HepG2 (cell line): Measurements from ENCODE around the gene C1QC. TPM values are rescaled to one million over a fixed set of nuclear protein-coding genes. Genes with fewer than 3 reads are reported as not detected.

ENCODE experiments used
- ATAC-seq: fragments of 200-7000 bp; cut with Tn5 transposase; 3 replicates; pipeline ENCODE4 v1.9.1; 2020; ENCODE audit warnings: mild to moderate bottlenecking, moderate library complexity
- BruUV-seq: library from RNA; stranded (reverse); fragments of 400-500 nt; replicated peaks from 2 replicates; lab custom pipeline; 2021; lab: Mats Ljungman, UMichigan
- CTCF ChIA-PET: fragments of 300-600 bp; formaldehyde crosslinking; extraction: SDS; loops from one replicate; lab custom pipeline; 2021; ENCODE audit warnings: low total read pairs, inconsistent platforms, low intra/inter-chr PET ratio; lab: Yijun Ruan, JAX
- POLR2A ChIA-PET: fragments of 350-600 bp; sonication (Branson Sonifier 250); formaldehyde crosslinking; loops from one replicate; lab custom pipeline; 2020; ENCODE audit warnings: antibody characterized with exemption, inconsistent platforms; lab: Yijun Ruan, JAX
- DNase-seq: peaks from one replicate; pipeline ENCODE4 v3.0.0-alpha.2; 2015; ENCODE audit warnings: low spot score
- FAIRE-seq: peaks from 3 replicates; lab custom pipeline; 2011; peaks lifted over from hg19 to GRCh38; lab: Jason Lieb, UNC
- H2AFZ ChIP-seq: one replicate; pipeline ENCODE4 v1.6.1; 2011; ENCODE audit warnings: low read length, inconsistent platforms
- H3K27ac ChIP-seq: fragments of 300-600 bp; 3 replicates; pipeline ENCODE4 v1.8.0; 2011; ENCODE audit warnings: mixed run types, mild to moderate bottlenecking, mixed read lengths, low read length, inconsistent platforms; ENCODE audit not compliant: insufficient read depth; ENCODE audit errors: extremely low read length
- H3K27me3 ChIP-seq, 2 experiments: fragments of 200-600 bp in 1 of 2; 2 replicates in 1 of 2; 3 replicates in 1 of 2; pipeline versions ENCODE4 v1.6.0 to v1.8.0; 2011; ENCODE audit warnings: low read length in 2 of 2, mild to moderate bottlenecking in 2 of 2, moderate library complexity in 2 of 2, inconsistent platforms in 1 of 2; ENCODE audit not compliant: insufficient read depth in 2 of 2, control insufficient read depth in 1 of 2
- H3K36me3 ChIP-seq, 2 experiments: fragments of 200-600 bp in 1 of 2; replicated peaks in 1 of 2; 2 replicates in 1 of 2; 3 replicates in 1 of 2; pipeline versions ENCODE4 v1.5.1 to v1.8.0; 2011; ENCODE audit warnings: low read length in 2 of 2, inconsistent platforms in 1 of 2; ENCODE audit not compliant: insufficient read depth in 2 of 2, control insufficient read depth in 1 of 2
- H3K4me1 ChIP-seq: 2 replicates; pipeline ENCODE4 v1.5.1; 2012; ENCODE audit warnings: low read length, inconsistent platforms; ENCODE audit not compliant: insufficient read depth
- H3K4me2 ChIP-seq: 2 replicates; pipeline ENCODE4 v1.6.0; 2011; ENCODE audit warnings: low read depth, low read length, inconsistent platforms
- H3K4me3 ChIP-seq, 3 experiments: fragments of 200-600 bp in 1 of 3; sonication (generic), shearing (Covaris generic) in 1 of 3; replicated peaks in 1 of 3; 2 replicates each; pipeline ENCODE4 v1.5.1; 2011 to 2016; ENCODE audit warnings: low read length in 3 of 3, inconsistent platforms in 2 of 3, low read depth in 2 of 3, mild to moderate bottlenecking in 2 of 3, control low read depth in 1 of 3, mixed read lengths in 1 of 3; ENCODE audit not compliant: insufficient read depth in 1 of 3
- H3K79me2 ChIP-seq: one replicate; pipeline ENCODE4 v1.6.1; 2011; ENCODE audit warnings: low read length, inconsistent platforms; ENCODE audit not compliant: insufficient read depth
- H3K9ac ChIP-seq: 2 replicates; pipeline ENCODE4 v1.6.0; 2011; ENCODE audit warnings: mild to moderate bottlenecking, low read depth, low read length, inconsistent platforms; ENCODE audit not compliant: insufficient read depth
- H3K9me3 ChIP-seq: 2 replicates; pipeline ENCODE4 v1.5.1; 2012; ENCODE audit warnings: mild to moderate bottlenecking, low read length
- H4K20me1 ChIP-seq: 2 replicates; pipeline ENCODE4 v1.6.0; 2011; ENCODE audit warnings: inconsistent platforms, mild to moderate bottlenecking, low read length, moderate library complexity; ENCODE audit not compliant: insufficient read depth
- ZBTB38 ChIP-seq: sonication (generic); formaldehyde crosslinking; IDR thresholded peaks from 2 replicates; pipeline ENCODE4 v1.5.1; 2020; ENCODE audit warnings: mild to moderate bottlenecking, missing genetic modification reagents
- ZNF282 ChIP-seq: fragments of 450-650 bp; IDR thresholded peaks from 2 replicates; pipeline ENCODE4 v1.6.1; 2018; ENCODE audit not compliant: partially characterized antibody
- ZNF839 ChIP-seq: sonication (generic); formaldehyde crosslinking; IDR thresholded peaks from 2 replicates; pipeline ENCODE4 v1.4.0; 2020; ENCODE audit warnings: missing genetic modification reagents, mild to moderate bottlenecking, borderline replicate concordance
- WGBS: methylation state at CpG from one replicate; pipeline ENCODE4 v1.1.6; 2017; ENCODE audit warnings: low lambda C conversion rate; 5-methylcytosine and 5-hydroxymethylcytosine counted together
- in situ Hi-C: cut with HindIII; loops from 2 replicates; pipeline ENCODE4 v1.10.0; 2017; ENCODE audit warnings: low pct_unique_long_range_greater_than_20kb; ENCODE audit not compliant: extremely low pct_ligation_motif_present
- intact Hi-C: fragments of 100-400 bp; cut with micrococcal nuclease; formaldehyde crosslinking; loops from one replicate; pipeline ENCODE4 v1.10.0; 2022; ENCODE audit not compliant: unreplicated experiment
- polyA plus RNA-seq, 8 experiments: library from polyadenylated mRNA; depleted of rRNA in 3 of 8; stranded (reverse) in 7 of 8; unstranded in 1 of 8; fragments of >200 nt; fragmentation: Illumina TruSeq in 4 of 8; extraction: Trizol in 4 of 8; gene quantifications; 2 replicates each; pipeline versions ENCODE4 v1.2.1 to v1.2.3, GENCODE V29; 2011 to 2016; ENCODE audit warnings: low read depth in 4 of 8, missing spikeins in 1 of 8, mixed read lengths in 1 of 8; ENCODE audit not compliant: insufficient read depth in 1 of 8
- total RNA-seq, 5 experiments: library from RNA; depleted of rRNA; stranded (reverse); fragments of >200 nt; fragmentation: Illumina TruSeq; extraction: Trizol; gene quantifications; 2 replicates each; pipeline ENCODE4 v1.2.3, GENCODE V29; 2016; ENCODE audit warnings: low read depth in 1 of 5
- TF ChIP-seq, protein P1 (sequence below): sonication (generic); formaldehyde crosslinking; IDR thresholded peaks from 2 replicates; pipeline ENCODE4 v1.4.0; 2020; ENCODE audit warnings: missing genetic modification reagents, borderline replicate concordance

The C1QC gene
- total and polyA plus RNA-seq, 2 of the 13 experiments (the other 11 are each of a cell fraction or from before 2014, with no cell fraction given) = not detected

- 62% methylated on average over 13 of the region's 39 CpGs for WGBS
- no peak for DNase-seq
Observed at GRCh38 chr1:22600817-22601605, 42.4 kb upstream of the C1QC start.

More at GRCh38 chr1:22600817-22601605, 42.4 kb upstream of the C1QC start:
- CTCF ChIA-PET = no interaction called here
- no peaks in the 10 kb centered on the region for H3K4me1 ChIP-seq
- H3K79me2 ChIP-seq = no peaks in the 10 kb centered on the region
- BruUV-seq = no TSS peak
- FAIRE-seq = no peak
- no peak overlapping the region for H3K27ac ChIP-seq
- no peak for ATAC-seq
- no peak overlapping the region for H3K9ac ChIP-seq
- POLR2A ChIA-PET = no interaction called here
- peaks cover 20 to 70% of the 10 kb centered on the region in 2 experiments; a peak in 4 of 5 replicates for H3K27me3 ChIP-seq
- H3K9me3 ChIP-seq = no peaks in the 10 kb centered on the region
- no peaks in the 10 kb centered on the region for H4K20me1 ChIP-seq
- TF ChIP-seq ZNF282 (no peak), ZBTB38 (CRISPR knock-in tag) (no peak), ZNF839 (CRISPR knock-in tag) (no peak)
- TF ChIP-seq, protein P1, sequence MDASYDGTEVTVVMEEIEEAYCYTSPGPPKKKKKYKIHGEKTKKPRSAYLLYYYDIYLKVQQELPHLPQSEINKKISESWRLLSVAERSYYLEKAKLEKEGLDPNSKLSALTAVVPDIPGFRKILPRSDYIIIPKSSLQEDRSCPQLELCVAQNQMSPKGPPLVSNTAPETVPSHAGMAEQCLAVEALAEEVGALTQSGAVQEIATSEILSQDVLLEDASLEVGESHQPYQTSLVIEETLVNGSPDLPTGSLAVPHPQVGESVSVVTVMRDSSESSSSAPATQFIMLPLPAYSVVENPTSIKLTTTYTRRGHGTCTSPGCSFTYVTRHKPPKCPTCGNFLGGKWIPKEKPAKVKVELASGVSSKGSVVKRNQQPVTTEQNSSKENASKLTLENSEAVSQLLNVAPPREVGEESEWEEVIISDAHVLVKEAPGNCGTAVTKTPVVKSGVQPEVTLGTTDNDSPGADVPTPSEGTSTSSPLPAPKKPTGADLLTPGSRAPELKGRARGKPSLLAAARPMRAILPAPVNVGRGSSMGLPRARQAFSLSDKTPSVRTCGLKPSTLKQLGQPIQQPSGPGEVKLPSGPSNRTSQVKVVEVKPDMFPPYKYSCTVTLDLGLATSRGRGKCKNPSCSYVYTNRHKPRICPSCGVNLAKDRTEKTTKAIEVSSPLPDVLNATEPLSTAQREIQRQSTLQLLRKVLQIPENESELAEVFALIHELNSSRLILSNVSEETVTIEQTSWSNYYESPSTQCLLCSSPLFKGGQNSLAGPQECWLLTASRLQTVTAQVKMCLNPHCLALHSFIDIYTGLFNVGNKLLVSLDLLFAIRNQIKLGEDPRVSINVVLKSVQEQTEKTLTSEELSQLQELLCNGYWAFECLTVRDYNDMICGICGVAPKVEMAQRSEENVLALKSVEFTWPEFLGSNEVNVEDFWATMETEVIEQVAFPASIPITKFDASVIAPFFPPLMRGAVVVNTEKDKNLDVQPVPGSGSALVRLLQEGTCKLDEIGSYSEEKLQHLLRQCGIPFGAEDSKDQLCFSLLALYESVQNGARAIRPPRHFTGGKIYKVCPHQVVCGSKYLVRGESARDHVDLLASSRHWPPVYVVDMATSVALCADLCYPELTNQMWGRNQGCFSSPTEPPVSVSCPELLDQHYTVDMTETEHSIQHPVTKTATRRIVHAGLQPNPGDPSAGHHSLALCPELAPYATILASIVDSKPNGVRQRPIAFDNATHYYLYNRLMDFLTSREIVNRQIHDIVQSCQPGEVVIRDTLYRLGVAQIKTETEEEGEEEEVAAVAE (CRISPR knock-in tag) = no peak
- in situ Hi-C loops = no loop called here
- intact Hi-C loops = no loop called here
- no peaks in the 10 kb centered on the region for H3K36me3 ChIP-seq
- no peak overlapping the region for H3K4me2 ChIP-seq
- H2AFZ ChIP-seq = no peak overlapping the region
- H3K4me3 ChIP-seq = no peak overlapping the region; a peak in 1 of 6 replicates
